Osteoblast (primary cell): ENCODE measurements around the gene SOX5. TPM values are rescaled to one million over a fixed set of nuclear protein-coding genes. Genes with fewer than 3 reads are reported as not detected.

Experiments
- DNase-seq: peaks from one replicate; pipeline ENCODE4 v3.0.0; 2011; ENCODE audit warnings: low spot score, mixed read lengths; ENCODE audit not compliant: insufficient read length; ENCODE audit errors: missing footprints
- H2AFZ ChIP-seq: 2 replicates; pipeline ENCODE4 v1.6.0; 2011; ENCODE audit warnings: mild to moderate bottlenecking, low read length
- H3K27ac ChIP-seq: 2 replicates; pipeline ENCODE4 v1.5.1; 2011; ENCODE audit warnings: mild to moderate bottlenecking, low read depth, low read length, moderate library complexity
- H3K27me3 ChIP-seq: 2 replicates; pipeline ENCODE4 v1.6.0; 2012; ENCODE audit warnings: mild to moderate bottlenecking, control low read depth, inconsistent platforms, low read length, moderate library complexity; ENCODE audit not compliant: insufficient read depth
- H3K36me3 ChIP-seq: 2 replicates; pipeline ENCODE4 v1.5.1; 2011; ENCODE audit warnings: mild to moderate bottlenecking, low read length, control low read depth, moderate library complexity; ENCODE audit not compliant: insufficient read depth
- H3K4me1 ChIP-seq: 2 replicates; pipeline ENCODE4 v1.5.1; 2011; ENCODE audit warnings: mild to moderate bottlenecking, low read length, control low read depth, moderate library complexity; ENCODE audit not compliant: insufficient read depth
- H3K4me2 ChIP-seq: 2 replicates; pipeline ENCODE4 v1.6.0; 2011; ENCODE audit warnings: mild to moderate bottlenecking, low read length; ENCODE audit not compliant: insufficient read depth
- H3K4me3 ChIP-seq: fragments of 200-600 bp; sonication (generic); 3 replicates; pipeline ENCODE4 v1.5.1; 2012; ENCODE audit warnings: mild to moderate bottlenecking, low read length, inconsistent platforms; ENCODE audit not compliant: insufficient read depth
- H3K79me2 ChIP-seq: 2 replicates; pipeline ENCODE4 v1.6.0; 2012; ENCODE audit warnings: mild to moderate bottlenecking, low read length, control low read depth, inconsistent platforms; ENCODE audit not compliant: insufficient read depth
- H3K9me3 ChIP-seq: 2 replicates; pipeline ENCODE4 v1.5.1; 2011; ENCODE audit warnings: low read depth, low read length, control low read depth
- H4K20me1 ChIP-seq: 2 replicates; pipeline ENCODE4 v1.6.0; 2012; ENCODE audit warnings: mild to moderate bottlenecking, low read length, control low read depth; ENCODE audit not compliant: insufficient read depth
- total RNA-seq: library from RNA; depleted of rRNA; stranded (reverse); fragments of >200 nt; gene quantifications from 2 replicates; pipeline ENCODE4 v1.2.3, GENCODE V29; 2012
- TF ChIP-seq, protein P1 (sequence below): IDR thresholded peaks from 2 replicates; pipeline ENCODE4 v1.5.1; 2011; ENCODE audit warnings: mild to moderate bottlenecking, low read depth, low read length, moderate library complexity; ENCODE audit errors: extremely low read depth

SOX5 gene
- total RNA-seq, 1 donor, result 5.1 TPM

GRCh38 chr12:23950210-23950774 lies 822 bp upstream of the SOX5 start:
- Histone ChIP-seq H3K79me2 (no peaks in the 10 kb centered on the region), H3K4me2 (peak overlapping the region; percentile 66), H3K9me3 (no peaks in the 10 kb centered on the region), H3K4me1 (peaks cover 4% of the 10 kb centered on the region), H4K20me1 (no peaks in the 10 kb centered on the region), H2AFZ (peak overlapping the region; percentile 32), H3K27ac (no peak overlapping the region), H3K4me3 (peak overlapping the region; percentile 15), H3K36me3 (no peaks in the 10 kb centered on the region), H3K27me3 (peaks cover 40% of the 10 kb centered on the region)
- peak; percentile 1 for DNase-seq
- TF ChIP-seq, protein P1, sequence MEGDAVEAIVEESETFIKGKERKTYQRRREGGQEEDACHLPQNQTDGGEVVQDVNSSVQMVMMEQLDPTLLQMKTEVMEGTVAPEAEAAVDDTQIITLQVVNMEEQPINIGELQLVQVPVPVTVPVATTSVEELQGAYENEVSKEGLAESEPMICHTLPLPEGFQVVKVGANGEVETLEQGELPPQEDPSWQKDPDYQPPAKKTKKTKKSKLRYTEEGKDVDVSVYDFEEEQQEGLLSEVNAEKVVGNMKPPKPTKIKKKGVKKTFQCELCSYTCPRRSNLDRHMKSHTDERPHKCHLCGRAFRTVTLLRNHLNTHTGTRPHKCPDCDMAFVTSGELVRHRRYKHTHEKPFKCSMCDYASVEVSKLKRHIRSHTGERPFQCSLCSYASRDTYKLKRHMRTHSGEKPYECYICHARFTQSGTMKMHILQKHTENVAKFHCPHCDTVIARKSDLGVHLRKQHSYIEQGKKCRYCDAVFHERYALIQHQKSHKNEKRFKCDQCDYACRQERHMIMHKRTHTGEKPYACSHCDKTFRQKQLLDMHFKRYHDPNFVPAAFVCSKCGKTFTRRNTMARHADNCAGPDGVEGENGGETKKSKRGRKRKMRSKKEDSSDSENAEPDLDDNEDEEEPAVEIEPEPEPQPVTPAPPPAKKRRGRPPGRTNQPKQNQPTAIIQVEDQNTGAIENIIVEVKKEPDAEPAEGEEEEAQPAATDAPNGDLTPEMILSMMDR, result no peak

- DNase-seq, result no peak
- TF ChIP-seq, protein P1, result no peak
- H3K79me2 ChIP-seq, result no peaks in the 10 kb centered on the region
- H3K9me3 ChIP-seq, result no peaks in the 10 kb centered on the region
- H3K4me2 ChIP-seq, result no peak overlapping the region
- no peak overlapping the region for H3K27ac ChIP-seq
- H4K20me1 ChIP-seq, result no peaks in the 10 kb centered on the region
- H3K36me3 ChIP-seq, result no peaks in the 10 kb centered on the region
- no peak overlapping the region for H2AFZ ChIP-seq
- H3K4me1 ChIP-seq, result peaks cover 4% of the 10 kb centered on the region
- no peak overlapping the region for H3K4me3 ChIP-seq
- H3K27me3 ChIP-seq, result peaks cover 40% of the 10 kb centered on the region
These were observed 1.2 kb downstream of the SOX5 start for GRCh38 chr12:23948291-23948690.

GRCh38 chr12:23947395-23947794 lies 2.1 kb downstream of the SOX5 start:
- no peak for DNase-seq
- Histone ChIP-seq H3K4me2 (no peak overlapping the region), H3K79me2 (no peaks in the 10 kb centered on the region)

DNA sequence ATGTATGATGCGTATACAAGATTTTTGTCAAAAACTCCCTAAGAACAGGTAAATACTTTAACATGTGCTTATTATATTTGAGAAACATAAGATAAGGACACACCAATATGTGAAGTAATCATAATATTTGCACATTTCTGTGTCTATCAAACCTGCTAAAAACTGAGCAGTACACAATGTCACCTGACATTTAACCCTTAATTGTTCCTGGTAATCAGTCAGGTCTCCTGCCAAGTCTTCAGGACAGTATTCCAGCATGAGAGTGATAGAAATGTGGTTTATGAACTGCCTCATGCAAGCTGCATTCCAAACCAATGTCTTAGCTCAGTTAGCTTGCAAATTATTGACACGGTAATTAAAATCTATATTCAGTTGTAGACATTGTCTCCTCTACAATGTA lies 4.2 kb downstream of the SOX5 start:
- Histone ChIP-seq H3K4me2 (no peak overlapping the region), H3K27me3 (peaks cover 29% of the 10 kb centered on the region), H4K20me1 (no peaks in the 10 kb centered on the region), H3K79me2 (no peaks in the 10 kb centered on the region), H3K9me3 (no peaks in the 10 kb centered on the region), H3K4me3 (no peak overlapping the region), H3K4me1 (peaks cover 3% of the 10 kb centered on the region), H3K27ac (no peak overlapping the region), H3K36me3 (no peaks in the 10 kb centered on the region), H2AFZ (no peak overlapping the region)
- no peak for DNase-seq
- TF ChIP-seq, protein P1, result no peak

More at GRCh38 chr12:23947395-23947794, 2.1 kb downstream of the SOX5 start:
- TF ChIP-seq, protein P1, result no peak
- Histone ChIP-seq H3K4me1 (peaks cover 4% of the 10 kb centered on the region), H3K27me3 (peaks cover 40% of the 10 kb centered on the region), H3K27ac (no peak overlapping the region), H3K36me3 (no peaks in the 10 kb centered on the region), H3K4me3 (no peak overlapping the region), H4K20me1 (no peaks in the 10 kb centered on the region), H2AFZ (no peak overlapping the region), H3K9me3 (no peaks in the 10 kb centered on the region)
